ENCODE results near the gene COL1A1. TPM values are rescaled to one million over a fixed set of nuclear protein-coding genes. Genes with fewer than 3 reads are reported as not detected.

Gene COL1A1
- total RNA-seq, 1 experiment from 2014 or later = 104 TPM

DNA sequence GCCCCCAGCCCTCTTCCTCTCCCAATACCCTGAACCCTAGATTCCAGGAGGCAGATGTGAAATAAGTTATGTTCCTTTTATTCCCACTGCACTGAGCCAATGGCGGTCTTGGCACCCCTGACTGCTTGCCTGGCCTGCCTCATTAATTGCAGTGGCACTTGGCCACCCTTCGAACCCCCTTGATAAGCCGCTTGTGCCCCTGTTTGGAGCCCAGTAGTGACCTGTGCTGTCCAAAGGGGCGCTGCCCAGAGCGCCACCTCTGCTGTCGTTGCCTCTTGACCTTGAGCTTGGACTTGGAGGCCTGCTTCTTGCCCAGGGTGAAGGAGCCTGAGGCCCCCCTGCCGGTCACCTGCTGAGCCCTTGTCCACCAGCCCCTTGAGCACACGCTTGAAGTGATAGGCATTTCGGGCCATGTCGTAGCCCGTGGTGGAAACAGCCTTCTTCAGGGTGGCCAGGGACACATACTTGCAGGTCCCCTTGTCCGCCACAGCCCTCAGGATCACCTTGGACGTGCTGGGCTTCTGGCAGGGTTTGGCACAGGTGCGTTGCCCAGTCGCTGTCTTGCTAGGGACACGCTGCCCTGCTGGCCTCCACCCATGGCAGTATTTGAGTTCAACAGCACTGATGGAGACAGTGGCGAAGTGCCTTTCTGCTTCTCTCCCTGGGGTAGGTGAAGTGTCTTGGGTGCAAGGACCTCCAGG lies 29.9 kb downstream of the COL1A1 start:
- H4K20me1 ChIP-seq (ENCODE audit: control insufficient read depth, insufficient read depth, insufficient read length) = no peaks in the 10 kb centered on the region
- Mint-ChIP-seq H3K27ac (peak overlapping the region in 1 of 3 experiments; percentile 57; a peak in 2 of 7 replicates), H3K4me3 (no peak overlapping the region), H3K27me3 (ENCODE audit: low read depth) (peaks cover 3% of the 10 kb centered on the region), H3K9me3 (no peaks in the 10 kb centered on the region; a peak in 1 of 5 replicates), H3K4me1 (peaks cover 20 to 40% of the 10 kb centered on the region in 2 experiments), H3K36me3 (ENCODE audit: insufficient read depth in 1 of 3, low read depth in 3 of 3) (no peaks in the 10 kb centered on the region)
- no peak overlapping the region for H3K4ac ChIP-seq (ENCODE audit: low read depth, low read length)
- no peak overlapping the region for H2BK15ac ChIP-seq (ENCODE audit: low read depth, low read length)
- no peak overlapping the region for H2BK20ac ChIP-seq (ENCODE audit: low read depth, low read length, poor library complexity, severe bottlenecking)
- no peak overlapping the region for H3K18ac ChIP-seq (ENCODE audit: insufficient read length, low read depth, low read length)
- H3K4me2 ChIP-seq (ENCODE audit: insufficient read depth, insufficient read length, low read length) = no peak overlapping the region
- no peak overlapping the region for H2BK5ac ChIP-seq (ENCODE audit: insufficient read length, low read length)
- H3K56ac ChIP-seq (ENCODE audit: insufficient read length, low read depth, low read length) = no peak overlapping the region
- no peak for DNase-seq
- H3K27me3 ChIP-seq (ENCODE audit: insufficient read depth, low read length) = no peaks in the 10 kb centered on the region
- H3T11ph ChIP-seq (ENCODE audit: low read length) = no peak overlapping the region
- H2AK5ac ChIP-seq (ENCODE audit: insufficient read length, low read length) = no peak overlapping the region
- H2BK120ac ChIP-seq (ENCODE audit: low read depth, low read length, poor library complexity, severe bottlenecking) = no peak overlapping the region
- no peak overlapping the region for H3K27ac ChIP-seq (ENCODE audit: insufficient read length, low read depth, low read length)
- peaks cover 3% of the 10 kb centered on the region; the same call in 1 of the 2 replicates for H3K4me1 ChIP-seq (ENCODE audit: insufficient read depth, low read length)
- no peak overlapping the region for H2BK12ac ChIP-seq (ENCODE audit: insufficient read length, low read depth, low read length)
- no peak overlapping the region for H2AFZ ChIP-seq (ENCODE audit: low read length)
- H3K79me1 ChIP-seq (ENCODE audit: insufficient read depth, low read depth, low read length, poor library complexity, severe bottlenecking) = no peaks in the 10 kb centered on the region
- no peak overlapping the region for H3K9ac ChIP-seq (ENCODE audit: extremely low read depth, insufficient read length, low read length)
- peak overlapping the region; percentile 41; the same call in 1 of the 2 replicates for H3K14ac ChIP-seq (ENCODE audit: insufficient read depth, low read length)
- no CpG with 5 or more reads among the region's 17 CpGs for WGBS (ENCODE audit: extremely low coverage, insufficient read length, low lambda C conversion rate)
- H4K8ac ChIP-seq (replicated peaks; ENCODE audit: insufficient read length, low read depth, low read length) = no peak overlapping the region
- no peaks in the 10 kb centered on the region for H3K9me3 ChIP-seq (ENCODE audit: control insufficient read depth, low read depth, low read length)
- H4K5ac ChIP-seq (ENCODE audit: insufficient read length, low read depth, low read length) = no peak overlapping the region
- no peaks in the 10 kb centered on the region for H3K79me2 ChIP-seq (ENCODE audit: insufficient read depth, low read length)
- H3K23me2 ChIP-seq (ENCODE audit: insufficient read length, low read depth, low read length, poor library complexity, severe bottlenecking) = no peaks in the 10 kb centered on the region
- H3K23ac ChIP-seq (ENCODE audit: insufficient read length, low read depth, low read length) = no peak overlapping the region
- H4K91ac ChIP-seq (ENCODE audit: insufficient read length, low read depth, low read length) = no peak overlapping the region
- TF ChIP-seq, protein P1, sequence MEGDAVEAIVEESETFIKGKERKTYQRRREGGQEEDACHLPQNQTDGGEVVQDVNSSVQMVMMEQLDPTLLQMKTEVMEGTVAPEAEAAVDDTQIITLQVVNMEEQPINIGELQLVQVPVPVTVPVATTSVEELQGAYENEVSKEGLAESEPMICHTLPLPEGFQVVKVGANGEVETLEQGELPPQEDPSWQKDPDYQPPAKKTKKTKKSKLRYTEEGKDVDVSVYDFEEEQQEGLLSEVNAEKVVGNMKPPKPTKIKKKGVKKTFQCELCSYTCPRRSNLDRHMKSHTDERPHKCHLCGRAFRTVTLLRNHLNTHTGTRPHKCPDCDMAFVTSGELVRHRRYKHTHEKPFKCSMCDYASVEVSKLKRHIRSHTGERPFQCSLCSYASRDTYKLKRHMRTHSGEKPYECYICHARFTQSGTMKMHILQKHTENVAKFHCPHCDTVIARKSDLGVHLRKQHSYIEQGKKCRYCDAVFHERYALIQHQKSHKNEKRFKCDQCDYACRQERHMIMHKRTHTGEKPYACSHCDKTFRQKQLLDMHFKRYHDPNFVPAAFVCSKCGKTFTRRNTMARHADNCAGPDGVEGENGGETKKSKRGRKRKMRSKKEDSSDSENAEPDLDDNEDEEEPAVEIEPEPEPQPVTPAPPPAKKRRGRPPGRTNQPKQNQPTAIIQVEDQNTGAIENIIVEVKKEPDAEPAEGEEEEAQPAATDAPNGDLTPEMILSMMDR (conservative IDR thresholded peaks at IDR 0.05) = no peak

Measured in H9 (cell line).